Choroid plexus epithelial cell (primary cell): Measurements from ENCODE around the gene ZCCHC7.
"Not testable (repeated sequence)": the region's sequence is repeated elsewhere in the genome, so short reads cannot be mapped to it uniquely, and the experiment has no call there.

Source experiments
- DNase-seq: peaks from one replicate; pipeline ENCODE4 v3.0.0-alpha.2; 2010; ENCODE audit warnings: low read depth
- H3K4me3 ChIP-seq: 2 replicates; pipeline ENCODE4 v1.5.1; 2011; ENCODE audit warnings: low read depth, mild to moderate bottlenecking, control low read depth, low read length, moderate library complexity
- TF ChIP-seq, protein P1 (sequence below): conservative IDR thresholded peaks from 2 replicates; pipeline ENCODE4 v1.5.1; 2011; ENCODE audit warnings: low read depth, mild to moderate bottlenecking, control low read depth, inconsistent platforms, low read length, moderate library complexity

The ZCCHC7 gene

DNA sequence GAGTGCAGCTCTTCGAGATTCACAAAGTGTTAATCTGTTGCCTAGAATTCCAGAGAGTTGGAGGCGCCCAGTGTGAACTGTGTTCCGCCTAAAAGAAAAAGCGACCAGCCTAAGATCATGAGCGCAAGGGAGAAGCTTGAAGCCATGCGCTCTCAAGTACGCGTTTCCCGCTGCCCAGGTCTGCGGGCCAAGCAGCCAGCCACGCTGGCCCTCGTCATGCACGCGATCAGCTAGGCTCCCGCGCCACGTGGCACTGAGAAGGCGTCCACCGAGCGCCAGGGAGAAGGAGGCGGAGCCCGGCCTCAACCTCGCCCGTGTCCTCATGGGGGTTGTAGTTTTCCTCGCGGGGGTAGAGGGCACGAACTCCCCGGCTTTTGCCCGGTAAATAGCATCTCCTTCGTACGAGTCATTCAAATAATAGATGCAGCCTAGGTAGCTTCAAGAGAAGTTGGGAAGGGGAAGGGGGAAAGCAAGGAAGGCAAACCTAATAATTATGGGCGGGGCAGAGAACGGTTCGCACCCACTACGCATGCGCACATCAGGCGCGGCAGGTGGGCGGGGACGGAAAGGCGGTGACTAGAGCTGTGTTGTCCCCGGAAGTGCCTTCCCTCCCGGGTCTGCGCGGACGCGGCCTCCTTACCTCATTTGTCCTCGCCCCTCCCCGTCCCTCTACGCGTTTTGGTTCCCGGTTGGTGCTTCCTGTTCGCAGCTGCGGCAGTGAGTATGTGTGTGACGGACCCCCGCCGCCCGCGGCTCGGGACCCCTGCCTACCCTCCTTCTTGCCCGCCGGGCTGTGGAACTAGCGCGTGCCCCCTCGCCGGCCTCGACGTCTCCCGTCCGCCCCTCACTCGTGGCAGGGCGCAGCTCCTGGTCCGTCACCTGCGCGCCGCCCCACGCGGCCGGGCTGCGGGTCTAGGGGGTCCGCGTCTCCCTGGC is at the start of gene ZCCHC7:
Gene ZCCHC7, plus strand, starts transcription at position 668 of the 936 bp plus-strand sequence.
- peak within 1 kb of the TSS; percentile 82 for H3K4me3 ChIP-seq
- peak; percentile 96 for DNase-seq
- TF ChIP-seq, protein P1, sequence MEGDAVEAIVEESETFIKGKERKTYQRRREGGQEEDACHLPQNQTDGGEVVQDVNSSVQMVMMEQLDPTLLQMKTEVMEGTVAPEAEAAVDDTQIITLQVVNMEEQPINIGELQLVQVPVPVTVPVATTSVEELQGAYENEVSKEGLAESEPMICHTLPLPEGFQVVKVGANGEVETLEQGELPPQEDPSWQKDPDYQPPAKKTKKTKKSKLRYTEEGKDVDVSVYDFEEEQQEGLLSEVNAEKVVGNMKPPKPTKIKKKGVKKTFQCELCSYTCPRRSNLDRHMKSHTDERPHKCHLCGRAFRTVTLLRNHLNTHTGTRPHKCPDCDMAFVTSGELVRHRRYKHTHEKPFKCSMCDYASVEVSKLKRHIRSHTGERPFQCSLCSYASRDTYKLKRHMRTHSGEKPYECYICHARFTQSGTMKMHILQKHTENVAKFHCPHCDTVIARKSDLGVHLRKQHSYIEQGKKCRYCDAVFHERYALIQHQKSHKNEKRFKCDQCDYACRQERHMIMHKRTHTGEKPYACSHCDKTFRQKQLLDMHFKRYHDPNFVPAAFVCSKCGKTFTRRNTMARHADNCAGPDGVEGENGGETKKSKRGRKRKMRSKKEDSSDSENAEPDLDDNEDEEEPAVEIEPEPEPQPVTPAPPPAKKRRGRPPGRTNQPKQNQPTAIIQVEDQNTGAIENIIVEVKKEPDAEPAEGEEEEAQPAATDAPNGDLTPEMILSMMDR, result no peak

GRCh38 chr9:37074790-37075189 is 45.6 kb upstream of the ZCCHC7 start:
- H3K4me3 ChIP-seq, DNase-seq: not testable (repeated sequence)

- peak overlapping the region; percentile 96 for H3K4me3 ChIP-seq
- peak; percentile 94 for DNase-seq
- TF ChIP-seq, protein P1, result no peak
Observed at GRCh38 chr9:37079370-37080164, 40.8 kb upstream of the ZCCHC7 start.

GRCh38 chr9:37080165-37080628 is 40.2 kb upstream of the ZCCHC7 start:
- DNase-seq, result peak; percentile 23
- peak overlapping the region; percentile 96 for H3K4me3 ChIP-seq

- DNase-seq, H3K4me3 ChIP-seq: not testable (repeated sequence)
Observed at GRCh38 chr9:37081507-37081906, 38.9 kb upstream of the ZCCHC7 start.

GRCh38 chr9:37082214-37082765 is 38.1 kb upstream of the ZCCHC7 start:
- peak; percentile 17 for DNase-seq
- H3K4me3 ChIP-seq, result no peak overlapping the region
- TF ChIP-seq, protein P1, result no peak

- TF ChIP-seq, protein P1, result no peak
- no peak for DNase-seq
- H3K4me3 ChIP-seq, result no peak overlapping the region
Observed at GRCh38 chr9:37083654-37084053, 36.7 kb upstream of the ZCCHC7 start.

- DNase-seq, result no peak
- no peak overlapping the region for H3K4me3 ChIP-seq
- TF ChIP-seq, protein P1, result no peak
Observed at GRCh38 chr9:37085233-37085632, 35.1 kb upstream of the ZCCHC7 start.

DNA sequence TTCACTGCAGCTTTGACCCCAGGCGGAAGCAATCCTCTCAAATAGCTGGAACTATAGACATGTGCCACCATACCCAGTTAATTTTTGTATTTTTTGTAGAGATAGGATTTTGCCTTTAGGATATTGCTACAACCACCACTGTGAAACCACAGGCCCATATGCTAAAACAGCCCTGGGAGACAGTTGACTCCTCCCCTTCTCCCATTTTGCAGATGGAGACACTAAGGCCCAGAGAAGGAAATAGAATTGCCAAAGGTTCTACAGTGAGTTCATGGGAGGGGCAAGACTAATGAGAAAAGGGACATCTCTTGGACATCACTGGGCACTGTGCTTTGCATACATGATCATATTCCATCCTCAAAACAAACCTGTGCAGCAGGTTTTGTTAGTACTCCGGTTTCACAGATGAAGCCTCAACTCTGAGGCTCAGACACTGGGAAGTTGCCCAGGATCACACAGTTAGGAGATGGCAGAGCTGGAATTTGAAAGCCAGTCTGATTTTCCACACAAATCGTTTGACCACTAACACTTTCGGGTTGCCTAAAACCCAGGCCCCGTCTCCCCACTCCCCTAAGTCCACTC is 27.6 kb upstream of the ZCCHC7 start:
- H3K4me3 ChIP-seq, result not testable (repeated sequence)

More for the DNA sequence above, 27.6 kb upstream of the ZCCHC7 start:
- DNase-seq, result not testable (repeated sequence)
